ENCODE measurements around the gene ERAL1.
"Not testable (repeated sequence)": the region's sequence is repeated elsewhere in the genome, so short reads cannot be mapped to it uniquely, and the experiment has no call there.

DNA sequence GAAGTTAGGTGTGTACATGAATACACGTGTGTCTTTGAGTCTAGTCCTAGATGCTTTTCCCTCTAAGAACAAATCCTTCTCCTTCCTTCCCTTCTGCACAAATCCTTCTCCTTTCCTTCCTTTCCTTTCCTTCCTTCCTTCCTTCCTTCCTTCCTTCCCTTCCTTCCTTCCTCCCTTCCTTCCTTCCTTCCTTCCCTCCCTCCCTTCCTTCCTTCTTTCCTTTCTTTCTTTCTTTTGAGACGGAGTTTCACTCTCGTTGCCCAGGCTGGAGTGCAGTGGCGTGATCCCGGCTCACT, 48.7 kb downstream of the ERAL1 start:
- TF ChIP-seq, protein P1, sequence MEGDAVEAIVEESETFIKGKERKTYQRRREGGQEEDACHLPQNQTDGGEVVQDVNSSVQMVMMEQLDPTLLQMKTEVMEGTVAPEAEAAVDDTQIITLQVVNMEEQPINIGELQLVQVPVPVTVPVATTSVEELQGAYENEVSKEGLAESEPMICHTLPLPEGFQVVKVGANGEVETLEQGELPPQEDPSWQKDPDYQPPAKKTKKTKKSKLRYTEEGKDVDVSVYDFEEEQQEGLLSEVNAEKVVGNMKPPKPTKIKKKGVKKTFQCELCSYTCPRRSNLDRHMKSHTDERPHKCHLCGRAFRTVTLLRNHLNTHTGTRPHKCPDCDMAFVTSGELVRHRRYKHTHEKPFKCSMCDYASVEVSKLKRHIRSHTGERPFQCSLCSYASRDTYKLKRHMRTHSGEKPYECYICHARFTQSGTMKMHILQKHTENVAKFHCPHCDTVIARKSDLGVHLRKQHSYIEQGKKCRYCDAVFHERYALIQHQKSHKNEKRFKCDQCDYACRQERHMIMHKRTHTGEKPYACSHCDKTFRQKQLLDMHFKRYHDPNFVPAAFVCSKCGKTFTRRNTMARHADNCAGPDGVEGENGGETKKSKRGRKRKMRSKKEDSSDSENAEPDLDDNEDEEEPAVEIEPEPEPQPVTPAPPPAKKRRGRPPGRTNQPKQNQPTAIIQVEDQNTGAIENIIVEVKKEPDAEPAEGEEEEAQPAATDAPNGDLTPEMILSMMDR (IDR thresholded peaks at IDR 0.05; ENCODE audit: insufficient read depth, low read length) = not testable (repeated sequence)
- TF ChIP-seq, protein P2, sequence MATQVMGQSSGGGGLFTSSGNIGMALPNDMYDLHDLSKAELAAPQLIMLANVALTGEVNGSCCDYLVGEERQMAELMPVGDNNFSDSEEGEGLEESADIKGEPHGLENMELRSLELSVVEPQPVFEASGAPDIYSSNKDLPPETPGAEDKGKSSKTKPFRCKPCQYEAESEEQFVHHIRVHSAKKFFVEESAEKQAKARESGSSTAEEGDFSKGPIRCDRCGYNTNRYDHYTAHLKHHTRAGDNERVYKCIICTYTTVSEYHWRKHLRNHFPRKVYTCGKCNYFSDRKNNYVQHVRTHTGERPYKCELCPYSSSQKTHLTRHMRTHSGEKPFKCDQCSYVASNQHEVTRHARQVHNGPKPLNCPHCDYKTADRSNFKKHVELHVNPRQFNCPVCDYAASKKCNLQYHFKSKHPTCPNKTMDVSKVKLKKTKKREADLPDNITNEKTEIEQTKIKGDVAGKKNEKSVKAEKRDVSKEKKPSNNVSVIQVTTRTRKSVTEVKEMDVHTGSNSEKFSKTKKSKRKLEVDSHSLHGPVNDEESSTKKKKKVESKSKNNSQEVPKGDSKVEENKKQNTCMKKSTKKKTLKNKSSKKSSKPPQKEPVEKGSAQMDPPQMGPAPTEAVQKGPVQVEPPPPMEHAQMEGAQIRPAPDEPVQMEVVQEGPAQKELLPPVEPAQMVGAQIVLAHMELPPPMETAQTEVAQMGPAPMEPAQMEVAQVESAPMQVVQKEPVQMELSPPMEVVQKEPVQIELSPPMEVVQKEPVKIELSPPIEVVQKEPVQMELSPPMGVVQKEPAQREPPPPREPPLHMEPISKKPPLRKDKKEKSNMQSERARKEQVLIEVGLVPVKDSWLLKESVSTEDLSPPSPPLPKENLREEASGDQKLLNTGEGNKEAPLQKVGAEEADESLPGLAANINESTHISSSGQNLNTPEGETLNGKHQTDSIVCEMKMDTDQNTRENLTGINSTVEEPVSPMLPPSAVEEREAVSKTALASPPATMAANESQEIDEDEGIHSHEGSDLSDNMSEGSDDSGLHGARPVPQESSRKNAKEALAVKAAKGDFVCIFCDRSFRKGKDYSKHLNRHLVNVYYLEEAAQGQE (IDR thresholded peaks at IDR 0.05; ENCODE audit: insufficient replicate concordance, low read depth) = not testable (repeated sequence)
- not testable (repeated sequence) for TF ChIP-seq POLR2AphosphoS5, GABPA (IDR thresholded peaks at IDR 0.05; ENCODE audit: low read depth)
